Esophagus squamous epithelium (tissue), 5 donors: ENCODE results near the gene HOXB6. TPM values are rescaled to one million over a fixed set of nuclear protein-coding genes. Genes with fewer than 3 reads are reported as not detected.
A peak's percentile ranks its signal among the peaks of the same experiment; 100 is the strongest.

Experiments used
- DNase-seq: peaks from one replicate; lab custom pipeline; 2025; lab: John Stamatoyannopoulos, UW
- H3K27ac ChIP-seq, 4 donors: fragments of 200-600 bp; sonication (generic); one replicate each; pipeline ENCODE4 v1.5.1; 2016 to 2019; ENCODE audit warnings: mild to moderate bottlenecking in 1 of 4
- H3K27me3 ChIP-seq, 4 donors: fragments of 200-600 bp; sonication (generic); 1 replicate in 3 of 4; 2 replicates in 1 of 4; pipeline versions ENCODE4 v1.5.1 to v1.6.0; 2017 to 2021; ENCODE audit warnings: antibody characterized with exemption in 1 of 4
- H3K36me3 ChIP-seq, 3 donors: fragments of 200-600 bp; sonication (generic); one replicate each; pipeline ENCODE4 v1.5.1; 2016 to 2019
- H3K4me1 ChIP-seq, 3 donors: fragments of 200-600 bp; sonication (generic); one replicate each; pipeline ENCODE4 v1.5.1; 2017 to 2019
- H3K4me3 ChIP-seq, 4 donors: fragments of 200-600 bp; sonication (generic); 1 replicate in 3 of 4; 2 replicates in 1 of 4; pipeline ENCODE4 v1.5.1; 2016 to 2019; ENCODE audit warnings: mild to moderate bottlenecking in 2 of 4, moderate library complexity in 1 of 4
- H3K9me3 ChIP-seq, 3 donors: fragments of 200-600 bp; sonication (generic); one replicate each; pipeline ENCODE4 v1.5.1; 2016 to 2019
- CTCF ChIP-seq, 6 experiments: fragments of 450-650 bp in 4 of 6; fragments of 200-600 bp in 2 of 6; sonication (generic) in 2 of 6; IDR thresholded peaks; one replicate each; pipeline ENCODE4 v1.5.1; 2016 to 2019; ENCODE audit warnings: antibody characterized with exemption in 6 of 6, mild to moderate bottlenecking in 4 of 6, moderate library complexity in 4 of 6
- POLR2A ChIP-seq, 4 donors: fragments of 450-650 bp; IDR thresholded peaks; one replicate each; pipeline ENCODE4 v1.6.1; 2017; ENCODE audit warnings: antibody characterized with exemption in 4 of 4, mild to moderate bottlenecking in 4 of 4, moderate library complexity in 3 of 4
- WGBS, 2 donors: methylation state at CpG; one replicate each; pipeline ENCODE4 v1.1.5; 2018; 5-methylcytosine and 5-hydroxymethylcytosine counted together
- intact Hi-C: fragments of 100-400 bp; cut with DNase I; formaldehyde crosslinking; loops from one replicate; pipeline ENCODE4 v1.15.0; 2022
- total RNA-seq, 4 donors: library from RNA; depleted of rRNA; stranded (reverse); fragments of >200 nt; gene quantifications; one replicate each; pipeline ENCODE4 v1.1.0, GENCODE V29; 2016
- donor health status: DM: yes; HTN: yes; CAD: no.

HOXB6 gene
- 1 to 10 TPM in 2 of 4 donors, not detected in 2; 1.3 to 3.1 TPM for total RNA-seq

- Histone ChIP-seq H3K4me1 (peaks cover 5 to 31% (median 5%) of the 10 kb centered on the region in 3 donors), H3K27ac (no peak within 1 kb of the TSS), H3K27me3 (peaks cover 27 to 100% (median 77%) of the 10 kb centered on the region in 4 donors), H3K4me3 (peak within 1 kb of the TSS in 1 of 4 donors; percentile 24), H3K36me3 (no peaks in the 10 kb centered on the region), H3K9me3 (no peaks in the 10 kb centered on the region)
- no peak for TF ChIP-seq POLR2A (IDR thresholded peaks at IDR 0.05)
- no peak for TF ChIP-seq CTCF (IDR thresholded peaks at IDR 0.05)
- 18 to 22% methylated on average over 16 of the region's 16 CpGs for WGBS, 2 donors
- intact Hi-C loops, result no loop called here
- no peak for DNase-seq
Measured at GRCh38 chr17:48604770-48605329, at the start of gene HOXB6. TSS of gene HOXB6 (minus strand) at chr17:48604986. CDS start at chr17:48598150, 6,836 bp downstream.

- Histone ChIP-seq H3K9me3 (no peaks in the 10 kb centered on the region), H3K27me3 (peaks cover 10 to 96% (median 23%) of the 10 kb centered on the region in 4 donors), H3K27ac (no peak overlapping the region), H3K4me1 (peaks cover 8 to 20% (median 8%) of the 10 kb centered on the region in 3 donors), H3K4me3 (no peak overlapping the region), H3K36me3 (no peaks in the 10 kb centered on the region)
- intact Hi-C loops, result no loop called here
- no peak for DNase-seq
- no peak for TF ChIP-seq CTCF (IDR thresholded peaks at IDR 0.05)
- no peak for TF ChIP-seq POLR2A (IDR thresholded peaks at IDR 0.05)
- 60 to 97% methylated on average over 1 of the region's 1 CpG for WGBS, 2 donors
Measured at GRCh38 chr17:48649741-48650140, 45.0 kb upstream of the HOXB6 start.

- H3K27ac ChIP-seq, result no peak overlapping the region
- intact Hi-C loops, result no loop called here
- peaks cover 8 to 20% (median 8%) of the 10 kb centered on the region in 3 donors for H3K4me1 ChIP-seq
- H3K4me3 ChIP-seq, result peak overlapping the region in 1 of 4 donors; percentile 61
- no peaks in the 10 kb centered on the region for H3K36me3 ChIP-seq
- peaks cover 17 to 98% (median 28%) of the 10 kb centered on the region in 4 donors for H3K27me3 ChIP-seq
- no peak for DNase-seq
- no peak for TF ChIP-seq CTCF (IDR thresholded peaks at IDR 0.05)
- no peak for TF ChIP-seq POLR2A (IDR thresholded peaks at IDR 0.05)
- 61 to 63% methylated on average over 1 of the region's 1 CpG for WGBS, 2 donors
- H3K9me3 ChIP-seq, result no peaks in the 10 kb centered on the region
Measured at GRCh38 chr17:48647963-48648245, 43.1 kb upstream of the HOXB6 start.

- H3K27ac ChIP-seq, result no peak overlapping the region
- intact Hi-C loops, result no loop called here
- peak overlapping the region; percentile 14 to 61 (median 40) for H3K4me3 ChIP-seq
- no peaks in the 10 kb centered on the region for H3K36me3 ChIP-seq
- TF ChIP-seq POLR2A (IDR thresholded peaks at IDR 0.05) (no peak), CTCF (IDR thresholded peaks at IDR 0.05) (no peak)
- H3K4me1 ChIP-seq, result peaks cover 8 to 23% (median 8%) of the 10 kb centered on the region in 3 donors
- H3K27me3 ChIP-seq, result peaks cover 20 to 100% (median 33%) of the 10 kb centered on the region in 4 donors
- no peak for DNase-seq
- H3K9me3 ChIP-seq, result no peaks in the 10 kb centered on the region
- 1 to 6% methylated on average over 21 to 22 of the region's 30 CpGs for WGBS, 2 donors
Measured at GRCh38 chr17:48647103-48647962, 42.5 kb upstream of the HOXB6 start.
